ENCODE data around the gene NDST3.

NDST3 gene

GRCh38 chr4:118099106-118099505 lies 64.8 kb downstream of the NDST3 start:
- H3K4me3 ChIP-seq (ENCODE audit: low read length) = no peak overlapping the region
- H3K9me3 ChIP-seq (ENCODE audit: low read length) = no peaks in the 10 kb centered on the region
- H3K27me3 ChIP-seq (ENCODE audit: insufficient read depth, low read length) = no peaks in the 10 kb centered on the region
- H2AFZ ChIP-seq (ENCODE audit: low read depth, low read length) = no peak overlapping the region
- no peaks in the 10 kb centered on the region for H3K4me1 ChIP-seq (ENCODE audit: insufficient read depth, low read length)
- H3K36me3 ChIP-seq (ENCODE audit: insufficient read depth, low read length) = no peaks in the 10 kb centered on the region

DNA sequence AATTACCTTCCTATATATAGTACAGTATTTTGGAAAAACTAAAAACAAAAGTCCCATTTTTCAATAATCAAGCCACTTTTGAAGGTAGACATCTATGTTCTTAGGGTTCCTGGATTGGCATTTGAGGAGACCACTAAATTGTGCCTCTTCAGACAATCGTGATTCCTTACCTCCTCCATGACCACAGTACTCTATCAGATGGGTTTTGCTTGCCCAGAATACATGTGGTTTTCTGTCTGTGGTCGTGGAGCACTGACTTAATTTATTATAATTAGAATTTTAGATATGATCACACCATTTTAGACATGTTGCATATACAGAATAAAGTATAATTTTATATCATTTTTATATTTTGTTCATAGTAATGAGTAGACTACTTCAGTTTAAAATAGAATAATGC lies 67.9 kb downstream of the NDST3 start:
- Histone ChIP-seq H3K27me3 (ENCODE audit: insufficient read depth, low read length) (no peaks in the 10 kb centered on the region), H3K4me1 (ENCODE audit: insufficient read depth, low read length) (no peaks in the 10 kb centered on the region), H3K4me3 (ENCODE audit: low read length) (no peak overlapping the region), H2AFZ (ENCODE audit: low read depth, low read length) (no peak overlapping the region), H3K9me3 (ENCODE audit: low read length) (no peaks in the 10 kb centered on the region), H3K36me3 (ENCODE audit: insufficient read depth, low read length) (no peaks in the 10 kb centered on the region)

DNA sequence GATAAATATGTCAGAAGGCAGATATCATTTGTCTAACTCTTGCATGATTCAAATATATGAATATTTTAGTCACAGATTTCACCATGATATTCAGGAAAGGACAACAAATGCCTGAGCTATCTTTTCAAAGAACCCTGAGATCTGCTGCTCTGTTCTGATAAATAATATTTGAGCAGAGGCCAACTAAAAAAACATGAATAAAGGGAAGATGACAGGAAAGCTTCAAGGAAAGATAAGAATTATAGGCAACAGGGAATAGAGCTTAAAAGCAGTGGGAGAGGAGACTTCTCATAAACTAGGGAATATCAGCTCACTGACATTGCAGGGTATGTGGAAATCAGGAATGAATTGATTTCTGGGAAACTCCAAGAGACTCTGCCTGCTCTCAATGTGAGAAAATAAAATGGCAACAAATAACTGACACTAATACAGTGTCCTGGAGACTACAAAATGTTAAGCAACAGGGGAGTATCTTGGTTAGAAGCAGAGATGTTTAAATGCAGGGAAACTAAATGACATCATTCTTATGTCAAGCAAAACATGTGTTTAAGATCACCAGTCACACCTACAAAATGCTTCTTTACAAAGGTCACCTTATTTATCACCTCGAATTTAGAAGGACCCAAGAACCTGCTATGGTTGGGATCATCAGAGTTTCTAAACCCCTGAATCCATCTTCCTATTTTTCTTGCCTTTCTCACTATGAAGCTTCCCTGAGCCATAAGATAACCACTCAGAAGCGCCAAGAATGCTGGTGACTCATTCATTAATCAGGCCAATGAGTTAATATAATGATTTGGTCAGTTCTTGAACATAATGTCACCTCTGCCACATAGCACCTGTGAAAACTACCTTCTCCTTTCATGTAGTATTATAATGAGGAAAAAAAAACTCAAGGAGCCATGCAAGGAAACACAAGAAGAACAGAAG lies 78.1 kb downstream of the NDST3 start:
- H3K27me3 ChIP-seq (ENCODE audit: insufficient read depth, low read length) = no peaks in the 10 kb centered on the region
- H3K36me3 ChIP-seq (ENCODE audit: insufficient read depth, low read length) = no peaks in the 10 kb centered on the region
- no peaks in the 10 kb centered on the region for H3K9me3 ChIP-seq (ENCODE audit: low read length)
- H3K4me1 ChIP-seq (ENCODE audit: insufficient read depth, low read length) = no peaks in the 10 kb centered on the region
- H2AFZ ChIP-seq (ENCODE audit: low read depth, low read length) = no peak overlapping the region
- no peak overlapping the region for H3K4me3 ChIP-seq (ENCODE audit: low read length)

DNA sequence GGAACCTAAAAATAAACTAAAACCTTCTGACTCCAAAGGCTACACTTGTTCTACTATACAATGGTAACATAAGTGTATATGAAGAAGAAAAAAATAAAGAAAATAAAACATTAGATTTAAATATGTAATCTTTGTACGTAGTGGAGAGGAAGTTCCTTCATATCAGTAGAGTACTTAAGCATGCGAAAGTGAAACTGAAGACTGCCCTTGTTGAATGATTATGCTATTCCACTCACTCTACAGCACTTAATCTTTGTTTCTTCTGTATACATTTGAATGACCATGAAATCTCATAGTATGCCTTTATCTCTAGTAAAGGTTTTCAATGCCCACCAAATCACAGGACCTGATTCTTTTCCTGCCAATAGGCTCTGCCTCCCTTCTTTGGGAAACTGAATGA lies 78.9 kb downstream of the NDST3 start:
- no peaks in the 10 kb centered on the region for H3K36me3 ChIP-seq (ENCODE audit: insufficient read depth, low read length)
- no peaks in the 10 kb centered on the region for H3K4me1 ChIP-seq (ENCODE audit: insufficient read depth, low read length)
- H2AFZ ChIP-seq (ENCODE audit: low read depth, low read length) = no peak overlapping the region
- no peak overlapping the region for H3K4me3 ChIP-seq (ENCODE audit: low read length)
- no peaks in the 10 kb centered on the region for H3K9me3 ChIP-seq (ENCODE audit: low read length)
- no peaks in the 10 kb centered on the region for H3K27me3 ChIP-seq (ENCODE audit: insufficient read depth, low read length)

GRCh38 chr4:118114720-118115119 lies 80.4 kb downstream of the NDST3 start:
- no peaks in the 10 kb centered on the region for H3K4me1 ChIP-seq (ENCODE audit: insufficient read depth, low read length)
- no peaks in the 10 kb centered on the region for H3K36me3 ChIP-seq (ENCODE audit: insufficient read depth, low read length)
- H2AFZ ChIP-seq (ENCODE audit: low read depth, low read length) = no peak overlapping the region
- no peak overlapping the region for H3K4me3 ChIP-seq (ENCODE audit: low read length)
- H3K27me3 ChIP-seq (ENCODE audit: insufficient read depth, low read length) = no peaks in the 10 kb centered on the region
- no peaks in the 10 kb centered on the region for H3K9me3 ChIP-seq (ENCODE audit: low read length)

- Histone ChIP-seq H3K9me3 (ENCODE audit: low read length) (no peaks in the 10 kb centered on the region), H3K27me3 (ENCODE audit: insufficient read depth, low read length) (no peaks in the 10 kb centered on the region), H3K4me1 (ENCODE audit: insufficient read depth, low read length) (no peaks in the 10 kb centered on the region), H3K4me3 (ENCODE audit: low read length) (no peak overlapping the region), H2AFZ (ENCODE audit: low read depth, low read length) (no peak overlapping the region), H3K36me3 (ENCODE audit: insufficient read depth, low read length) (no peaks in the 10 kb centered on the region)
Observed at GRCh38 chr4:118120120-118120760, 86.0 kb downstream of the NDST3 start.

DNA sequence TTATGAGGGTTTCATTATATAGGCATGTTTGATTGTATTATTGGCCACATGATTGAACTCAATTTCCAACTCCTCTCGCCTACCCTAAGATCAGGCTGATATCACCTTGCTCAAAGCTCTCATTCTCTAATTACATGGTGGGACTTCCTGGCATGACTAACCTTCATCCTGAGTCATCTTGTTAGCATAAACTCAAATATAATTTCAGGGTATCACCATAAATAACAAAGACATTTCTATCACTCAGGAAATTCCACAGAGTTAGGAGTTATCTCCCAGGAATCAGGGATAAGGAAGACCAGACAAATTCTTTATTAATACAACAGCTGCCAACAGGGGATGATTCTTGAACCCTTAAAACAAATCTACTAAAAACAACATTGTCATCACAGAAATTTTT lies 90.7 kb downstream of the NDST3 start:
- Histone ChIP-seq H3K9me3 (ENCODE audit: low read length) (no peaks in the 10 kb centered on the region), H3K27me3 (ENCODE audit: insufficient read depth, low read length) (no peaks in the 10 kb centered on the region), H3K4me3 (ENCODE audit: low read length) (no peak overlapping the region), H3K4me1 (ENCODE audit: insufficient read depth, low read length) (no peaks in the 10 kb centered on the region), H2AFZ (ENCODE audit: low read depth, low read length) (no peak overlapping the region), H3K36me3 (ENCODE audit: insufficient read depth, low read length) (no peaks in the 10 kb centered on the region)

DNA sequence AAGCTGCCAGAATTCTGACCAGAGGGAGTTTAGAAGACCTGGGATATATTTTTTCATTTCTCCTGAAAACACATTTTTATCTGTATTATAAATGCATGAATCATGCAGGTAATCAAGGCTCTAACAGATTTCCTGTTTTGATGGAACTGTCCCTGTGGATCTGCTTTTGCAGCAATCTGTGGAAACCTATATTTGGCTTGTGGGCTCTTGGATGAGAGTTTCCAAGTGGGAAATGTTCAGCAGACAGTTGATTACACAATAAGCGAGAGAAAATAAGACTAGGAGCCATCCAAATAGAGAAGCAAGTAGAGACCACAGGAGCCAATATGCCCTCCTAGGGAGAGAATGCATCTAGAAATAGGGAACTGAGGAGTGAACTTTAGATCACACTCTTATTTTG lies 105.0 kb downstream of the NDST3 start:
- no peak overlapping the region for H2AFZ ChIP-seq (ENCODE audit: low read depth, low read length)
- H3K4me3 ChIP-seq (ENCODE audit: low read length) = no peak overlapping the region
- H3K9me3 ChIP-seq (ENCODE audit: low read length) = no peaks in the 10 kb centered on the region
- H3K4me1 ChIP-seq (ENCODE audit: insufficient read depth, low read length) = no peaks in the 10 kb centered on the region
- H3K27me3 ChIP-seq (ENCODE audit: insufficient read depth, low read length) = no peaks in the 10 kb centered on the region
- H3K36me3 ChIP-seq (ENCODE audit: insufficient read depth, low read length) = no peaks in the 10 kb centered on the region

DNA sequence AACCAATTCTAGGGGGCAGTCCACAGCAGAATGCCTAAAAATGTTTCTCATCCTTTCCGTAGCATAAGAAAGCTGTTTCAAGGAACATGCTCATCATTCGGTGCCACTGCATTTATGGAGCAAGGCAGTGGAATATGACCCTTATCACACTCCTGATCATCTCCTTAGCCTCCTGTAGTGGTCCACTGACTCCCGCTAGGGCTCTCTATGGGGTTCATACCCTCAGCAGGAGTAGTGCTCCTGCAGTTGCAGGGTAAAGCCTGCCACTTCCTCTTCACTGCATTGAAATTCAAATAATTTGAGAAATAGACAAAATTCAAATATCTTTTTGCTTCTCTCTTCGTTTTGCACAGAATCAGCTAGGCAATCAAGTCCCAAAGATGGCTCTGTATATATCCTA lies 107.0 kb downstream of the NDST3 start:
- Histone ChIP-seq H3K36me3 (ENCODE audit: insufficient read depth, low read length) (no peaks in the 10 kb centered on the region), H2AFZ (ENCODE audit: low read depth, low read length) (no peak overlapping the region), H3K4me1 (ENCODE audit: insufficient read depth, low read length) (no peaks in the 10 kb centered on the region), H3K27me3 (ENCODE audit: insufficient read depth, low read length) (no peaks in the 10 kb centered on the region), H3K9me3 (ENCODE audit: low read length) (no peaks in the 10 kb centered on the region), H3K4me3 (ENCODE audit: low read length) (no peak overlapping the region)

GRCh38 chr4:118154649-118155048 lies 120.4 kb downstream of the NDST3 start:
- no peak overlapping the region for H2AFZ ChIP-seq (ENCODE audit: low read depth, low read length)
- H3K27me3 ChIP-seq (ENCODE audit: insufficient read depth, low read length) = no peaks in the 10 kb centered on the region
- no peaks in the 10 kb centered on the region for H3K36me3 ChIP-seq (ENCODE audit: insufficient read depth, low read length)
- H3K4me1 ChIP-seq (ENCODE audit: insufficient read depth, low read length) = no peaks in the 10 kb centered on the region
- no peak overlapping the region for H3K4me3 ChIP-seq (ENCODE audit: low read length)
- no peaks in the 10 kb centered on the region for H3K9me3 ChIP-seq (ENCODE audit: low read length)

DNA sequence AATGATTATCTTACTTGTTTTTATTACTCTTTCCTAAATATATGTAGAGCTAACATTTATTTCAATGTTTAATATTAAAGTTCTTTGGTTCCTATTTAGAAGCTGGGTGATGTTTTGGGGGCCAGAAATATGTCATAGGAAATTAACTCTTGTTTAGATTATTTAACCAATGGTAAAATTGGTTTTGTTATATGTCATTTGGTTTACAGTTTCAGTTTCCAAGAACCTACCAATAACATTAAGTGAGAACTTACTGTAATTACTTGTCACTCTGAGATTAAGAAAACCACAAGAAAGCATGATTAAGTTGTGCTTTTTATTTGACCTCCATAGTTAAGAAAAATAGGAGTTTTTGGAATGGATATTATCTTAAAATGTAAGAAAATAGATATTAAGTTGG lies 121.2 kb downstream of the NDST3 start:
- Histone ChIP-seq H2AFZ (ENCODE audit: low read depth, low read length) (no peak overlapping the region), H3K4me1 (ENCODE audit: insufficient read depth, low read length) (no peaks in the 10 kb centered on the region), H3K9me3 (ENCODE audit: low read length) (no peaks in the 10 kb centered on the region), H3K4me3 (ENCODE audit: low read length) (no peak overlapping the region), H3K36me3 (ENCODE audit: insufficient read depth, low read length) (no peaks in the 10 kb centered on the region), H3K27me3 (ENCODE audit: insufficient read depth, low read length) (no peaks in the 10 kb centered on the region)

GRCh38 chr4:118158763-118159375 lies 124.6 kb downstream of the NDST3 start:
- H3K4me1 ChIP-seq (ENCODE audit: insufficient read depth, low read length) = no peaks in the 10 kb centered on the region
- H3K4me3 ChIP-seq (ENCODE audit: low read length) = no peak overlapping the region
- H3K27me3 ChIP-seq (ENCODE audit: insufficient read depth, low read length) = no peaks in the 10 kb centered on the region
- no peaks in the 10 kb centered on the region for H3K9me3 ChIP-seq (ENCODE audit: low read length)
- H3K36me3 ChIP-seq (ENCODE audit: insufficient read depth, low read length) = no peaks in the 10 kb centered on the region
- H2AFZ ChIP-seq (ENCODE audit: low read depth, low read length) = no peak overlapping the region

GRCh38 chr4:118167306-118167705 lies 133.0 kb downstream of the NDST3 start:
- Histone ChIP-seq H3K36me3 (ENCODE audit: insufficient read depth, low read length) (no peaks in the 10 kb centered on the region), H2AFZ (ENCODE audit: low read depth, low read length) (no peak overlapping the region), H3K4me1 (ENCODE audit: insufficient read depth, low read length) (no peaks in the 10 kb centered on the region), H3K4me3 (ENCODE audit: low read length) (no peak overlapping the region), H3K9me3 (ENCODE audit: low read length) (no peaks in the 10 kb centered on the region), H3K27me3 (ENCODE audit: insufficient read depth, low read length) (no peaks in the 10 kb centered on the region)

Data from neuron (in vitro differentiated cells).